HEK293 (cell line): ENCODE data around the gene EMC9.

Experiments used
- CTCF ChIA-PET: fragments of 350-600 bp; formaldehyde crosslinking; extraction: SDS; loops from one replicate; lab custom pipeline; 2021; ENCODE audit warnings: antibody characterized with exemption; lab: Yijun Ruan, JAX
- POLR2A ChIA-PET: fragments of 300-600 bp; formaldehyde crosslinking; extraction: SDS; loops from one replicate; lab custom pipeline; 2020; ENCODE audit warnings: antibody characterized with exemption, inconsistent platforms; lab: Yijun Ruan, JAX
- H3K27ac ChIP-seq: fragments of 200-500 bp; sonication (Bioruptor generic); 2 replicates; pipeline ENCODE4 v1.5.1; 2014; ENCODE audit warnings: low read depth, low read length, control low read depth, inconsistent platforms; ENCODE audit errors: extremely low read depth
- H3K36me3 ChIP-seq, 2 experiments: fragments of 200-500 bp in 1 of 2; sonication (Bioruptor generic) in 1 of 2; 1 replicate in 1 of 2; 2 replicates in 1 of 2; pipeline ENCODE4 v1.5.1; 2014 to 2017; ENCODE audit warnings: inconsistent platforms in 2 of 2, low read length in 2 of 2; ENCODE audit not compliant: control insufficient read depth in 2 of 2, insufficient read depth in 1 of 2
- H3K4me1 ChIP-seq: fragments of 200-500 bp; sonication (Bioruptor generic); 2 replicates; pipeline ENCODE4 v1.5.1; 2014; ENCODE audit warnings: mild to moderate bottlenecking, low read length, inconsistent platforms; ENCODE audit not compliant: control insufficient read depth, insufficient read depth
- H3K4me3 ChIP-seq: 2 replicates; pipeline ENCODE4 v1.5.1; 2011; ENCODE audit warnings: low read depth, mild to moderate bottlenecking, control low read depth, low read length, moderate library complexity
- H3K9me3 ChIP-seq: fragments of 200-500 bp; sonication (Bioruptor generic); 2 replicates; pipeline ENCODE4 v1.5.1; 2014; ENCODE audit warnings: low read depth, low read length, inconsistent platforms; ENCODE audit not compliant: control insufficient read depth, insufficient read depth
- GLI4 ChIP-seq: fragments of 450-650 bp; formaldehyde crosslinking; IDR thresholded peaks from 2 replicates; pipeline ENCODE4 v1.5.1; 2016; ENCODE audit warnings: missing biosample characterization, missing genetic modification characterization
- HOXC10 ChIP-seq: sonication (generic); formaldehyde crosslinking; IDR thresholded peaks from 2 replicates; pipeline ENCODE4 v1.8.1; 2023; ENCODE audit warnings: mild to moderate bottlenecking, missing genetic modification reagents
- OSR2 ChIP-seq: fragments of 450-650 bp; formaldehyde crosslinking; IDR thresholded peaks from 2 replicates; pipeline ENCODE4 v1.5.1; 2016; ENCODE audit warnings: missing biosample characterization, missing genetic modification characterization
- PRDM6 ChIP-seq: fragments of 450-650 bp; formaldehyde crosslinking; IDR thresholded peaks from 2 replicates; pipeline ENCODE4 v1.5.1; 2017; ENCODE audit warnings: missing biosample characterization, missing genetic modification characterization
- TCF7L2 ChIP-seq: IDR thresholded peaks from 2 replicates; pipeline ENCODE4 v1.6.1; 2011; ENCODE audit warnings: low read depth, mild to moderate bottlenecking, inconsistent platforms, low read length, moderate library complexity, borderline replicate concordance
- ZBTB1 ChIP-seq: fragments of 450-650 bp; formaldehyde crosslinking; IDR thresholded peaks from 2 replicates; pipeline ENCODE4 v1.5.1; 2016; ENCODE audit warnings: missing biosample characterization, missing genetic modification characterization
- ZFP41 ChIP-seq: fragments of 450-650 bp; formaldehyde crosslinking; IDR thresholded peaks from 2 replicates; pipeline ENCODE4 v1.5.1; 2016; ENCODE audit warnings: missing biosample characterization, missing genetic modification characterization, borderline replicate concordance
- ZNF214 ChIP-seq: fragments of 450-650 bp; formaldehyde crosslinking; IDR thresholded peaks from 2 replicates; pipeline ENCODE4 v1.5.1; 2017; ENCODE audit warnings: missing biosample characterization, mild to moderate bottlenecking, missing genetic modification characterization, borderline replicate concordance
- ZNF530 ChIP-seq: fragments of 450-650 bp; formaldehyde crosslinking; IDR thresholded peaks from 2 replicates; pipeline ENCODE4 v1.5.1; 2016; ENCODE audit warnings: low read depth, missing biosample characterization, missing genetic modification characterization
- ZNF558 ChIP-seq: fragments of 450-650 bp; formaldehyde crosslinking; IDR thresholded peaks from 2 replicates; pipeline ENCODE4 v1.5.1; 2016; ENCODE audit warnings: missing biosample characterization, missing genetic modification characterization
- ZNF596 ChIP-seq: fragments of 450-650 bp; IDR thresholded peaks from 2 replicates; pipeline ENCODE4 v1.5.0; 2018; ENCODE audit warnings: missing biosample characterization, mild to moderate bottlenecking, missing genetic modification characterization, moderate library complexity
- ZNF629 ChIP-seq: fragments of 450-650 bp; formaldehyde crosslinking; IDR thresholded peaks from 2 replicates; pipeline ENCODE4 v1.5.1; 2017; ENCODE audit warnings: missing biosample characterization, missing genetic modification characterization
- ZNF639 ChIP-seq: fragments of 450-650 bp; formaldehyde crosslinking; IDR thresholded peaks from 2 replicates; pipeline ENCODE4 v1.5.1; 2016; ENCODE audit warnings: missing biosample characterization, missing genetic modification characterization
- ZNF660 ChIP-seq: fragments of 450-650 bp; IDR thresholded peaks from 2 replicates; pipeline ENCODE4 v1.5.1; 2018; ENCODE audit warnings: missing biosample characterization, mild to moderate bottlenecking, missing genetic modification characterization
- ZNF692 ChIP-seq: fragments of 450-650 bp; formaldehyde crosslinking; IDR thresholded peaks from 2 replicates; pipeline ENCODE4 v1.5.1; 2016; ENCODE audit warnings: missing biosample characterization, missing genetic modification characterization
- ZNF707 ChIP-seq: fragments of 450-650 bp; formaldehyde crosslinking; IDR thresholded peaks from 2 replicates; pipeline ENCODE4 v1.5.1; 2016; ENCODE audit warnings: missing biosample characterization, missing genetic modification characterization
- ZSCAN23 ChIP-seq: fragments of 450-650 bp; formaldehyde crosslinking; IDR thresholded peaks from 2 replicates; pipeline ENCODE4 v1.5.1; 2016; ENCODE audit warnings: missing biosample characterization, missing genetic modification characterization
- TF ChIP-seq, protein P1 (sequence below): fragments of 450-650 bp; formaldehyde crosslinking; optimal IDR thresholded peaks from 2 replicates; pipeline ENCODE3; 2016; ENCODE audit warnings: missing biosample characterization, mild to moderate bottlenecking, missing genetic modification characterization

Gene EMC9

GRCh38 chr14:24126939-24127338 is 14.5 kb downstream of the EMC9 start:
- no peaks in the 10 kb centered on the region for H3K4me1 ChIP-seq
- peaks cover 0 to 18% of the 10 kb centered on the region in 2 experiments; a peak in 1 of 3 replicates for H3K36me3 ChIP-seq
- CTCF ChIA-PET: interaction anchor here (1.3 kb wide), 1 partner anchor 34 kb away, joined by 4 read pairs; no protein-coding TSS in a partner anchor
- no peak overlapping the region for H3K27ac ChIP-seq
- POLR2A ChIA-PET: interaction anchor here (1.7 to 2.6 kb wide), 2 partner anchors 9 to 12 kb away, joined by 10 to 14 read pairs; partner anchors contain the start of genes DCAF11, NRL and PSME1
- no peak for TF ChIP-seq ZNF214
- no peak for TF ChIP-seq GLI4 (tag by site-specific recombination)
- no peak for TF ChIP-seq ZFP41
- no peak for TF ChIP-seq OSR2
- TF ChIP-seq ZNF558 (tag by site-specific recombination): no peak
- H3K9me3 ChIP-seq: no peaks in the 10 kb centered on the region
- no peak overlapping the region for H3K4me3 ChIP-seq

DNA sequence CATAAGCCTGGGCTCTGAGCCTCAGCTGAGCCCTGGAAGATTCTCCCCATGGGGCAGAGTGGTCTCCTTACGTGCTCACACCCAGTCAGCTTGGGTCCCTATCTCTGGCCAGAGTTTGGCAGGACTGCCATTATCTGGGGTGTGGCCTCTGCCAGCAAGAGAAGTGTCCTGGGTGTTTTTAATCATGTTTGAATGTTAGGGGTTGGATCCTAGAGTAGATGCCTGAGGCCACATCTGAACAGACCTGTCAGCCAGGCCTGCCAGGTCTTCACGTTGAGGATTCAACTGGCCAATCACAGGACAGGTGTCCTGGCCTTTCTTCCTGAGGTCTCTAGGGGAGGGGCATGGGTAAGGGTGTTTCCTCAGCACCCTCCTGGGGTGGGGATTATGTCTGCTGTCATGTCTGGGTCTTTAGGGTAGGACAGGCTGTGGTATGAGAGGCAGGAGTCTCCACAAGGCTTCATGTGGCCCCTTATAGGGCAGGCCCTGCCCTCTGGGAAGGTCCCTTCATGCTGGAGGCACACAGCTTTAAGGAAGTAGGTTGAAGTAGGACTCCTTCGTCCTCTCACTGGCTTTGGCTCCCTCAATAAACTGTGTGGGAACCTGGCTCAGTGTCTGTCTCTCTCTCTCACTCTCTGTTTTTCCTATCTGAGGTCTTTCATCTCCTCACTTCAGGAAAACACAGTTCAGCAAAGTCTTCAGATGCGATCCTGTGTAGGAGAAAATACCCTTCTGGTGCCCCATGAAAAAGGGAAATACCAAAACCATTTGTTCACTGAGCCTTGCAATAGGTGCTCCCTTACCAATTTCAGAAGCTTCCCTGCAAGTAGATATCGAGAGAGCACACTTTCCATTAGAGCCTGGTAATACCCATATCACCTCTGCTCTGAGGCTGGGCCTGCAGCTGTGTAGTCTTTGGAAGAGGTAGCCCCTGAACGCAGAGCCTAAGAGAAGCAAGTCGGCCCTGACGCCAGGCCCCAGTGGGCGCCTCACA is 17.7 kb downstream of the EMC9 start:
- Histone ChIP-seq H3K4me3 (no peak overlapping the region), H3K36me3 (peaks cover 10 to 46% of the 10 kb centered on the region in 2 experiments; a peak in 2 of 3 replicates), H3K27ac (no peak overlapping the region), H3K4me1 (no peaks in the 10 kb centered on the region), H3K9me3 (no peaks in the 10 kb centered on the region)
- no peak for TF ChIP-seq ZNF629 (tag by site-specific recombination)
- TF ChIP-seq ZNF707 (tag by site-specific recombination): no peak
- TF ChIP-seq, protein P1, sequence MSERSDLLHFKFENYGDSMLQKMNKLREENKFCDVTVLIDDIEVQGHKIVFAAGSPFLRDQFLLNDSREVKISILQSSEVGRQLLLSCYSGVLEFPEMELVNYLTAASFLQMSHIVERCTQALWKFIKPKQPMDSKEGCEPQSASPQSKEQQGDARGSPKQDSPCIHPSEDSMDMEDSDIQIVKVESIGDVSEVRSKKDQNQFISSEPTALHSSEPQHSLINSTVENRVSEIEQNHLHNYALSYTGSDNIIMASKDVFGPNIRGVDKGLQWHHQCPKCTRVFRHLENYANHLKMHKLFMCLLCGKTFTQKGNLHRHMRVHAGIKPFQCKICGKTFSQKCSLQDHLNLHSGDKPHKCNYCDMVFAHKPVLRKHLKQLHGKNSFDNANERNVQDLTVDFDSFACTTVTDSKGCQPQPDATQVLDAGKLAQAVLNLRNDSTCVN (tag by site-specific recombination): no peak
- TF ChIP-seq ZNF596 (tag by site-specific recombination): no peak
- TF ChIP-seq PRDM6 (tag by site-specific recombination): no peak
- TF ChIP-seq TCF7L2: no peak
- TF ChIP-seq ZBTB1 (tag by site-specific recombination): no peak
- TF ChIP-seq ZNF530 (tag by site-specific recombination): no peak
- TF ChIP-seq ZNF692: no peak
- no peak for TF ChIP-seq ZNF639
- TF ChIP-seq HOXC10: no peak
- TF ChIP-seq ZNF660 (tag by site-specific recombination): no peak
- no peak for TF ChIP-seq ZSCAN23 (tag by site-specific recombination)
- ChIA-PET POLR2A (interaction anchor here (0.5 to 1.3 kb wide), 4 partner anchors 9 to 1211 kb away, joined by 3 to 11 read pairs (median 4); partner anchors contain the start of genes DCAF11, EMC9 and NRL), CTCF (interaction anchor here (0.6 to 1.2 kb wide), 2 partner anchors 14 to 37 kb away, joined by 3 read pairs; partner anchors contain the start of gene IRF9)
